ENCODE data around the gene GPR150.

GPR150 gene

DNA sequence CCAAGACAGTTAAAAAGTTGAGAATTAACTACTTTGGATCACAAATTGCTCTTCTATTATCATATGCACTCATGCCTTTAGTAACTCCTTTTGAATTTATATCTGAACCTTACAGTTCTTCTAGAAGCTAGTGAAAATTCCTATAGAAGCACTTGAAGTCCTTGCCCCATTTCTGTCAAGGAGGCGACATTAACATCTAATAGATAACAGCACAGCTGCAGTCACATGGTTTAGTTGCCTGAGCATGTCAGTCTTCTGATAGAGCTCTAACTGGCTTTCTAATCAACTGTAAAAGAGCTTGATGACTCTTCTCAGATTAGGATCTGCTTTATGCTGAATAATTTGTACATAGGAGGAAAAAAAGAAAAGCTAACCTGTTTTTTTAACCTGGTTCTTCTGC lies 35.7 kb downstream of the GPR150 start:
- Histone ChIP-seq H3K9ac (ENCODE audit: low read length) (no peak overlapping the region), H3K36me3 (ENCODE audit: control insufficient read depth, insufficient read depth, low read length, severe bottlenecking) (peaks cover 4% of the 10 kb centered on the region), H3K27me3 (replicated peaks; ENCODE audit: control insufficient read depth, insufficient read depth, low read length) (no peaks in the 10 kb centered on the region), H3K4me3 (ENCODE audit: low read length) (no peak overlapping the region), H3K9me3 (ENCODE audit: control insufficient read depth, low read length) (no peaks in the 10 kb centered on the region), H3K4me1 (ENCODE audit: control insufficient read depth, insufficient read depth, low read length) (no peaks in the 10 kb centered on the region)
- no peak for DNase-seq (ENCODE audit: low read depth)

GRCh38 chr5:95660060-95660459 lies 40.2 kb downstream of the GPR150 start:
- H3K4me1 ChIP-seq (ENCODE audit: control insufficient read depth, insufficient read depth, low read length), result peaks cover 8% of the 10 kb centered on the region
- H3K9ac ChIP-seq (ENCODE audit: low read length), result no peak overlapping the region
- no peaks in the 10 kb centered on the region for H3K9me3 ChIP-seq (ENCODE audit: control insufficient read depth, low read length)
- no peak for DNase-seq (ENCODE audit: low read depth)
- no peaks in the 10 kb centered on the region for H3K27me3 ChIP-seq (replicated peaks; ENCODE audit: control insufficient read depth, insufficient read depth, low read length)
- H3K36me3 ChIP-seq (ENCODE audit: control insufficient read depth, insufficient read depth, low read length, severe bottlenecking), result peaks cover 4% of the 10 kb centered on the region
- no peak overlapping the region for H3K4me3 ChIP-seq (ENCODE audit: low read length)

DNA sequence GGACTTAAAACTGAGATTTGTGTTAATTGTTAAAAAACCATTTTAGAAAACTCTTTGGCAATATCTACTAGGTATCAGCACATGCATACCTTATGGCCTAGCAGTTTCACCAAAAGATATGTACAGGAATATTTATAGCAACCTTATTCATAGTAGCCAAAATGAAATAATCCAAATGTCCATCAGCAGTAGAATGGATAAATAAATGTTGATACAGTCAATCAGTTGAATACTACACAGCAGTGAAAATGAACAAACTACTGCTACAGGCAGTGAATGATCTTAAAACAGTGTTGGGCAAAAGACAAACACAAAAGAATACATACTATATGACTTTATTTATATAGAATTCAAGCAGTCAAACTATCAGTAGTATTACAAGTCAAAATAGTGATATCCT lies 43.1 kb downstream of the GPR150 start:
- Histone ChIP-seq H3K9me3 (ENCODE audit: control insufficient read depth, low read length) (no peaks in the 10 kb centered on the region), H3K27me3 (replicated peaks; ENCODE audit: control insufficient read depth, insufficient read depth, low read length) (no peaks in the 10 kb centered on the region), H3K4me1 (ENCODE audit: control insufficient read depth, insufficient read depth, low read length) (peaks cover 8% of the 10 kb centered on the region), H3K9ac (ENCODE audit: low read length) (no peak overlapping the region), H3K4me3 (ENCODE audit: low read length) (no peak overlapping the region), H3K36me3 (ENCODE audit: control insufficient read depth, insufficient read depth, low read length, severe bottlenecking) (peaks cover 4% of the 10 kb centered on the region)
- no peak for DNase-seq (ENCODE audit: low read depth)

GRCh38 chr5:95664204-95664786 lies 44.4 kb downstream of the GPR150 start:
- peaks cover 19% of the 10 kb centered on the region for H3K4me1 ChIP-seq (ENCODE audit: control insufficient read depth, insufficient read depth, low read length)
- peak; percentile 78 for DNase-seq (ENCODE audit: low read depth)
- H3K9ac ChIP-seq (ENCODE audit: low read length), result peak overlapping the region; percentile 48
- H3K27me3 ChIP-seq (replicated peaks; ENCODE audit: control insufficient read depth, insufficient read depth, low read length), result no peaks in the 10 kb centered on the region
- no peaks in the 10 kb centered on the region for H3K36me3 ChIP-seq (ENCODE audit: control insufficient read depth, insufficient read depth, low read length, severe bottlenecking)
- H3K4me3 ChIP-seq (ENCODE audit: low read length), result no peak overlapping the region
- H3K9me3 ChIP-seq (ENCODE audit: control insufficient read depth, low read length), result no peaks in the 10 kb centered on the region

DNA sequence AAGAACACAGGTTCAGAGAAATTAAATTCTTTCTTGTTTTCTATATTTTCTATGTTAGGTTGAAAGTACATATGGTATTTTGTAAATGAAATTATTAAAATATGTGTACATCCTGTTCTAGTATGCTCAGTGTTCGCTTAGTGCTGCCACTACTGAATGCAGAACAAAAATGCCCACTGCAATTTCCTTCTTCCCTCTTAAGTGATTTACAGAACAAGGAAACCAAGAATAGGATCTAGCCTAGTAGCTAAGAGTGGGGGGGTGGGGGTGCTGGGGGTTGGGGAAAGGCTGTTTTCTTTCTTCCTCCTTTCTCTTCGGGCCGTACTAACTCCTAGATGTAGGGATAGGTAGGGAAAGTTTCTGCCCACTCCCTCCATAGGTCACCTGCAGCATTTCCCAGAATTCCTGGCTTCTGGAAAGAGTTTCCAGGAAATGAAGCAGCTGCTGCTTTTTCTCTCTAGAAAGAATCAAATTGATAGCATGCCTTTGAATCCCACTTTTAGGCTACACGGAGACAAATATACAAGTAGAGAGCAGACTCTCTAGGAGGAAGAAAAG lies 47.3 kb downstream of the GPR150 start:
- no peak for DNase-seq (ENCODE audit: low read depth)
- Histone ChIP-seq H3K36me3 (ENCODE audit: control insufficient read depth, insufficient read depth, low read length, severe bottlenecking) (no peaks in the 10 kb centered on the region), H3K9me3 (ENCODE audit: control insufficient read depth, low read length) (no peaks in the 10 kb centered on the region), H3K27me3 (replicated peaks; ENCODE audit: control insufficient read depth, insufficient read depth, low read length) (no peaks in the 10 kb centered on the region), H3K4me3 (ENCODE audit: low read length) (no peak overlapping the region), H3K9ac (ENCODE audit: low read length) (no peak overlapping the region), H3K4me1 (ENCODE audit: control insufficient read depth, insufficient read depth, low read length) (peaks cover 34% of the 10 kb centered on the region)

DNA sequence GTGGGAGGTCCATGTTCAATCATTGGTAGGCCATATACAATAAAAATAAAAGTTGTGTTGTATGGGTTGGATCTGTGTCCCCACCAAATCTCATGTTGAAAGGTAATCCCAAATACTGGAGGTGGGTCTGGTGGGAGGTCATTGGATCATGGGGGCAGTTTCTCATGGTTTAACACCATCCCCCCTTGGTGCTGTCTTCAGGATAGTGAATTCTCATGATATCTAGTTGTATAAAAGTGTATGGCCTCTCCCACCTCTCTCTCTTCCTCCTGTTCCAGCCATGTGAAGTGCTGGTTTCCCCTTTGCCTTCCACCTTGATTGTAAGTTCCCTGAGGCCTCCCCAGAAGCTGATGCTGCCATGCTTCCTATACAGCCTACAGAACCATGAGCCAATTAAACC lies 47.8 kb downstream of the GPR150 start:
- no peak overlapping the region for H3K9ac ChIP-seq (ENCODE audit: low read length)
- no peaks in the 10 kb centered on the region for H3K9me3 ChIP-seq (ENCODE audit: control insufficient read depth, low read length)
- H3K4me1 ChIP-seq (ENCODE audit: control insufficient read depth, insufficient read depth, low read length), result peaks cover 39% of the 10 kb centered on the region
- no peaks in the 10 kb centered on the region for H3K27me3 ChIP-seq (replicated peaks; ENCODE audit: control insufficient read depth, insufficient read depth, low read length)
- DNase-seq (ENCODE audit: low read depth), result no peak
- H3K4me3 ChIP-seq (ENCODE audit: low read length), result no peak overlapping the region
- H3K36me3 ChIP-seq (ENCODE audit: control insufficient read depth, insufficient read depth, low read length, severe bottlenecking), result no peaks in the 10 kb centered on the region

- H3K4me3 ChIP-seq (ENCODE audit: low read length), result no peak overlapping the region
- H3K9me3 ChIP-seq (ENCODE audit: control insufficient read depth, low read length), result no peaks in the 10 kb centered on the region
- peaks cover 45% of the 10 kb centered on the region for H3K4me1 ChIP-seq (ENCODE audit: control insufficient read depth, insufficient read depth, low read length)
- H3K9ac ChIP-seq (ENCODE audit: low read length), result no peak overlapping the region
- peak; percentile 59 for DNase-seq (ENCODE audit: low read depth)
- H3K27me3 ChIP-seq (replicated peaks; ENCODE audit: control insufficient read depth, insufficient read depth, low read length), result no peaks in the 10 kb centered on the region
- H3K36me3 ChIP-seq (ENCODE audit: control insufficient read depth, insufficient read depth, low read length, severe bottlenecking), result no peaks in the 10 kb centered on the region
These were observed 48.3 kb downstream of the GPR150 start for GRCh38 chr5:95668216-95668615.

- no peak overlapping the region for H3K4me3 ChIP-seq (ENCODE audit: low read length)
- H3K4me1 ChIP-seq (ENCODE audit: control insufficient read depth, insufficient read depth, low read length), result peaks cover 49% of the 10 kb centered on the region
- H3K9me3 ChIP-seq (ENCODE audit: control insufficient read depth, low read length), result no peaks in the 10 kb centered on the region
- no peak overlapping the region for H3K9ac ChIP-seq (ENCODE audit: low read length)
- no peaks in the 10 kb centered on the region for H3K36me3 ChIP-seq (ENCODE audit: control insufficient read depth, insufficient read depth, low read length, severe bottlenecking)
- DNase-seq (ENCODE audit: low read depth), result no peak
- H3K27me3 ChIP-seq (replicated peaks; ENCODE audit: control insufficient read depth, insufficient read depth, low read length), result no peaks in the 10 kb centered on the region
These were observed 48.8 kb downstream of the GPR150 start for GRCh38 chr5:95668728-95669127.

DNA sequence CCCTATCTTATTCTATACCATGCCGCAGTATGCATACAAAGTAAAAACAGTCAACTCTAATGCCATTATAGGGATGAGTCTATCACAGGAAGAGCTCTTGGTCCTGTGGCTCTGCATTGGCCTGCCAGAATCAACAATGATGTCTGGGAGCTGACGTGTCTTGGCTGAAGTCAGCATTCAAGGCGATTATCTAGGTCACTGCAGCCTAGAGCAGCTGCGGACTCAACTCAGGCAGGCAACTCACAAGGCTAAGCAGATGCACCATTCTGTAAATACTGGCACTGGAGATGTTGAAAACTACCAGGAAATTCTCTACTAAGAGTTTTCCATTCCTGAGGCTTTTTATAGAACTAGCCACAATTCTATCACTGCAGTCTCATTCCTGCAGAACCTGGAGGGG lies 49.7 kb downstream of the GPR150 start:
- H3K4me3 ChIP-seq (ENCODE audit: low read length), result no peak overlapping the region

GRCh38 chr5:95669985-95670384 lies 50.1 kb downstream of the GPR150 start:
- no peak overlapping the region for H3K4me3 ChIP-seq (ENCODE audit: low read length)
- DNase-seq (ENCODE audit: low read depth), result no peak
- H3K27me3 ChIP-seq (replicated peaks; ENCODE audit: control insufficient read depth, insufficient read depth, low read length), result no peaks in the 10 kb centered on the region
- peaks cover 40% of the 10 kb centered on the region for H3K4me1 ChIP-seq (ENCODE audit: control insufficient read depth, insufficient read depth, low read length)
- H3K36me3 ChIP-seq (ENCODE audit: control insufficient read depth, insufficient read depth, low read length, severe bottlenecking), result no peaks in the 10 kb centered on the region
- no peak overlapping the region for H3K9ac ChIP-seq (ENCODE audit: low read length)
- H3K9me3 ChIP-seq (ENCODE audit: control insufficient read depth, low read length), result no peaks in the 10 kb centered on the region

More for the DNA sequence above, 49.7 kb downstream of the GPR150 start:
- H3K9me3 ChIP-seq (ENCODE audit: control insufficient read depth, low read length), result no peaks in the 10 kb centered on the region
- no peak overlapping the region for H3K9ac ChIP-seq (ENCODE audit: low read length)
- no peaks in the 10 kb centered on the region for H3K27me3 ChIP-seq (replicated peaks; ENCODE audit: control insufficient read depth, insufficient read depth, low read length)
- peak; percentile 83 for DNase-seq (ENCODE audit: low read depth)
- peaks cover 43% of the 10 kb centered on the region for H3K4me1 ChIP-seq (ENCODE audit: control insufficient read depth, insufficient read depth, low read length)
- no peaks in the 10 kb centered on the region for H3K36me3 ChIP-seq (ENCODE audit: control insufficient read depth, insufficient read depth, low read length, severe bottlenecking)

- peak; percentile 26 for DNase-seq (ENCODE audit: low read depth)
- Histone ChIP-seq H3K4me3 (ENCODE audit: low read length) (no peak overlapping the region), H3K9ac (ENCODE audit: low read length) (no peak overlapping the region)
These were observed 50.7 kb downstream of the GPR150 start for GRCh38 chr5:95670568-95670967.

More at GRCh38 chr5:95670568-95670967, 50.7 kb downstream of the GPR150 start:
- no peaks in the 10 kb centered on the region for H3K27me3 ChIP-seq (replicated peaks; ENCODE audit: control insufficient read depth, insufficient read depth, low read length)
- H3K36me3 ChIP-seq (ENCODE audit: control insufficient read depth, insufficient read depth, low read length, severe bottlenecking), result no peaks in the 10 kb centered on the region
- H3K4me1 ChIP-seq (ENCODE audit: control insufficient read depth, insufficient read depth, low read length), result peaks cover 40% of the 10 kb centered on the region
- no peaks in the 10 kb centered on the region for H3K9me3 ChIP-seq (ENCODE audit: control insufficient read depth, low read length)

All from adipocyte (in vitro differentiated cells).